Measurements from ENCODE around the gene RAD51B.

The RAD51B gene

GRCh38 chr14:68578597-68578996 lies 759.0 kb downstream of the RAD51B start:
- DNase-seq (ENCODE audit: low read depth in 1 of 2, low spot score in 1 of 2), result no peak

GRCh38 chr14:68580096-68580645 lies 760.6 kb downstream of the RAD51B start:
- DNase-seq (ENCODE audit: low read depth in 1 of 2, low spot score in 1 of 2), result no peak

- no peak for DNase-seq (ENCODE audit: low read depth in 1 of 2, low spot score in 1 of 2)
Measured at GRCh38 chr14:68580671-68581070, 761.1 kb downstream of the RAD51B start.

GRCh38 chr14:68583548-68584280 lies 764.1 kb downstream of the RAD51B start:
- DNase-seq (ENCODE audit: low read depth in 1 of 2, low spot score in 1 of 2), result no peak

GRCh38 chr14:68584786-68585185 lies 765.2 kb downstream of the RAD51B start:
- DNase-seq (ENCODE audit: low read depth in 1 of 2, low spot score in 1 of 2), result no peak

GRCh38 chr14:68585690-68586089 lies 766.1 kb downstream of the RAD51B start:
- no peak for DNase-seq (ENCODE audit: low read depth in 1 of 2, low spot score in 1 of 2)

- no peak for DNase-seq (ENCODE audit: low read depth in 1 of 2, low spot score in 1 of 2)
Measured at GRCh38 chr14:68586896-68587751, 767.5 kb downstream of the RAD51B start.

GRCh38 chr14:68587931-68588330 lies 768.4 kb downstream of the RAD51B start:
- DNase-seq (ENCODE audit: low read depth in 1 of 2, low spot score in 1 of 2), result no peak

- DNase-seq (ENCODE audit: low read depth in 1 of 2, low spot score in 1 of 2), result no peak
Measured at GRCh38 chr14:68589447-68590200, 770.0 kb downstream of the RAD51B start.

- no peak for DNase-seq (ENCODE audit: low read depth in 1 of 2, low spot score in 1 of 2)
Measured at GRCh38 chr14:68590201-68590522, 770.6 kb downstream of the RAD51B start.

GRCh38 chr14:68591786-68592185 lies 772.2 kb downstream of the RAD51B start:
- DNase-seq (ENCODE audit: low read depth in 1 of 2, low spot score in 1 of 2), result no peak

- no peak for DNase-seq (ENCODE audit: low read depth in 1 of 2, low spot score in 1 of 2)
Measured at GRCh38 chr14:68592948-68593556, 773.5 kb downstream of the RAD51B start.

GRCh38 chr14:68593806-68594536 lies 774.4 kb downstream of the RAD51B start:
- DNase-seq (ENCODE audit: low read depth in 1 of 2, low spot score in 1 of 2), result no peak

GRCh38 chr14:68594737-68595380 lies 775.3 kb downstream of the RAD51B start:
- no peak for DNase-seq (ENCODE audit: low read depth in 1 of 2, low spot score in 1 of 2)

- no peak for DNase-seq (ENCODE audit: low read depth in 1 of 2, low spot score in 1 of 2)
Measured at GRCh38 chr14:68596211-68596610, 776.6 kb downstream of the RAD51B start.

- no peak for DNase-seq (ENCODE audit: low read depth in 1 of 2, low spot score in 1 of 2)
Measured at GRCh38 chr14:68596701-68597100, 777.1 kb downstream of the RAD51B start.

GRCh38 chr14:68598089-68598488 lies 778.5 kb downstream of the RAD51B start:
- no peak for DNase-seq (ENCODE audit: low read depth in 1 of 2, low spot score in 1 of 2)

GRCh38 chr14:68598621-68599447 lies 779.3 kb downstream of the RAD51B start:
- no peak for DNase-seq (ENCODE audit: low read depth in 1 of 2, low spot score in 1 of 2)
